ENCODE measurements around the gene RPTOR.

GRCh38 chr17:80624864-80625263 lies 80.2 kb downstream of the RPTOR start:
- TF ChIP-seq CTCF (conservative IDR thresholded peaks at IDR 0.05; ENCODE audit: low read length): no peak
- TF ChIP-seq EZH2phosphoT487 (IDR thresholded peaks at IDR 0.05; ENCODE audit: borderline replicate concordance, low read depth, low read length): no peak

Data from OCI-LY7 (cell line).